GM23338 (cell line): Measurements from ENCODE around the gene DCAF5.

Experiments
- CREB1 ChIP-seq: fragments of 250-450 bp; sonication (Bioruptor Pico); IDR thresholded peaks from 2 replicates; pipeline ENCODE4 v1.5.0; 2020; ENCODE audit warnings: low read depth, mild to moderate bottlenecking, moderate library complexity
- EZH2 ChIP-seq: fragments of 200-600 bp; sonication (generic); IDR thresholded peaks from one replicate; pipeline ENCODE4 v1.8.0; 2017; ENCODE audit warnings: antibody characterized with exemption, mild to moderate bottlenecking, low read depth; ENCODE audit not compliant: unreplicated experiment
- EZH2phosphoT487 ChIP-seq: fragments of 200-600 bp; sonication (generic); IDR thresholded peaks from one replicate; pipeline ENCODE4 v1.8.1; 2018; ENCODE audit warnings: antibody characterized with exemption; ENCODE audit not compliant: unreplicated experiment
- JUNB ChIP-seq: IDR thresholded peaks from one replicate; pipeline ENCODE4 v1.6.1; 2016; ENCODE audit warnings: antibody characterized with exemption; ENCODE audit not compliant: unreplicated experiment
- POLR2AphosphoS5 ChIP-seq: IDR thresholded peaks from 2 replicates; pipeline ENCODE4 v1.6.1; 2016; ENCODE audit warnings: antibody characterized with exemption, low read depth
- ZNF331 ChIP-seq: fragments of 250-450 bp; sonication (Bioruptor Pico); IDR thresholded peaks from 2 replicates; pipeline ENCODE4 v1.5.0; 2020; ENCODE audit warnings: low read depth, mild to moderate bottlenecking, moderate library complexity
- TF ChIP-seq, protein P1 (sequence below), 2 experiments: fragments of 200-600 bp in 1 of 2; sonication (generic) in 1 of 2; conservative IDR thresholded peaks; 2 replicates each; pipeline versions ENCODE4 v1.5.1 to v1.6.1; 2016 to 2017; ENCODE audit warnings: antibody characterized with exemption in 2 of 2, low read depth in 2 of 2, mild to moderate bottlenecking in 2 of 2, moderate library complexity in 1 of 2
- TF ChIP-seq, protein P2 (sequence below): fragments of 250-450 bp; sonication (Bioruptor Pico); IDR thresholded peaks from 2 replicates; pipeline ENCODE4 v1.5.0; 2020; ENCODE audit warnings: mild to moderate bottlenecking, moderate library complexity
- TF ChIP-seq, protein P3 (sequence below): IDR thresholded peaks from one replicate; pipeline ENCODE4 v1.6.1; 2018; ENCODE audit warnings: antibody characterized with exemption; ENCODE audit not compliant: unreplicated experiment

DNA sequence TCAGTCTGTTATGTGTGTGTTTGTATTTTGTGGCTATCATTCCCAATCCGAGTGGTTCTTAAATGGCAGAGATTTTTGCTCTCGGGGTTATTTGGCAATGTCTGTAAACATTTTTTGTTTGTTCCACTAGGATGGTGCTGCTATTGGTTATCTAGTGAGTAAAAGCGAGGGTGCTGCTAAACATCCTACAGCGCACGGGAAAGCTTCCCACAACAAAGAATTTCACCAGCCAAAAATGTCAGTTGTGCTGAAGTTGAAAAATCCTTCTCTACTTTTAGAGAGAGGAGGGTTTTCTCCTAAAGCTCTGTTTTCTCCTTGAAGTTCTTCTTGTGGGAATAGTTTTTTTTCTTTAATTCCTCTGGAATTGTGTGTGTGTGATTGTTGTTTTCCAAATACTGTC lies 40.8 kb upstream of the DCAF5 start:
- TF ChIP-seq, protein P1, sequence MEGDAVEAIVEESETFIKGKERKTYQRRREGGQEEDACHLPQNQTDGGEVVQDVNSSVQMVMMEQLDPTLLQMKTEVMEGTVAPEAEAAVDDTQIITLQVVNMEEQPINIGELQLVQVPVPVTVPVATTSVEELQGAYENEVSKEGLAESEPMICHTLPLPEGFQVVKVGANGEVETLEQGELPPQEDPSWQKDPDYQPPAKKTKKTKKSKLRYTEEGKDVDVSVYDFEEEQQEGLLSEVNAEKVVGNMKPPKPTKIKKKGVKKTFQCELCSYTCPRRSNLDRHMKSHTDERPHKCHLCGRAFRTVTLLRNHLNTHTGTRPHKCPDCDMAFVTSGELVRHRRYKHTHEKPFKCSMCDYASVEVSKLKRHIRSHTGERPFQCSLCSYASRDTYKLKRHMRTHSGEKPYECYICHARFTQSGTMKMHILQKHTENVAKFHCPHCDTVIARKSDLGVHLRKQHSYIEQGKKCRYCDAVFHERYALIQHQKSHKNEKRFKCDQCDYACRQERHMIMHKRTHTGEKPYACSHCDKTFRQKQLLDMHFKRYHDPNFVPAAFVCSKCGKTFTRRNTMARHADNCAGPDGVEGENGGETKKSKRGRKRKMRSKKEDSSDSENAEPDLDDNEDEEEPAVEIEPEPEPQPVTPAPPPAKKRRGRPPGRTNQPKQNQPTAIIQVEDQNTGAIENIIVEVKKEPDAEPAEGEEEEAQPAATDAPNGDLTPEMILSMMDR (conservative IDR thresholded peaks at IDR 0.05; ENCODE audit: low read depth in 2 of 2) = no peak
- TF ChIP-seq POLR2AphosphoS5 = no peak
- TF ChIP-seq JUNB = no peak
- no peak for TF ChIP-seq EZH2phosphoT487
- TF ChIP-seq, protein P2, sequence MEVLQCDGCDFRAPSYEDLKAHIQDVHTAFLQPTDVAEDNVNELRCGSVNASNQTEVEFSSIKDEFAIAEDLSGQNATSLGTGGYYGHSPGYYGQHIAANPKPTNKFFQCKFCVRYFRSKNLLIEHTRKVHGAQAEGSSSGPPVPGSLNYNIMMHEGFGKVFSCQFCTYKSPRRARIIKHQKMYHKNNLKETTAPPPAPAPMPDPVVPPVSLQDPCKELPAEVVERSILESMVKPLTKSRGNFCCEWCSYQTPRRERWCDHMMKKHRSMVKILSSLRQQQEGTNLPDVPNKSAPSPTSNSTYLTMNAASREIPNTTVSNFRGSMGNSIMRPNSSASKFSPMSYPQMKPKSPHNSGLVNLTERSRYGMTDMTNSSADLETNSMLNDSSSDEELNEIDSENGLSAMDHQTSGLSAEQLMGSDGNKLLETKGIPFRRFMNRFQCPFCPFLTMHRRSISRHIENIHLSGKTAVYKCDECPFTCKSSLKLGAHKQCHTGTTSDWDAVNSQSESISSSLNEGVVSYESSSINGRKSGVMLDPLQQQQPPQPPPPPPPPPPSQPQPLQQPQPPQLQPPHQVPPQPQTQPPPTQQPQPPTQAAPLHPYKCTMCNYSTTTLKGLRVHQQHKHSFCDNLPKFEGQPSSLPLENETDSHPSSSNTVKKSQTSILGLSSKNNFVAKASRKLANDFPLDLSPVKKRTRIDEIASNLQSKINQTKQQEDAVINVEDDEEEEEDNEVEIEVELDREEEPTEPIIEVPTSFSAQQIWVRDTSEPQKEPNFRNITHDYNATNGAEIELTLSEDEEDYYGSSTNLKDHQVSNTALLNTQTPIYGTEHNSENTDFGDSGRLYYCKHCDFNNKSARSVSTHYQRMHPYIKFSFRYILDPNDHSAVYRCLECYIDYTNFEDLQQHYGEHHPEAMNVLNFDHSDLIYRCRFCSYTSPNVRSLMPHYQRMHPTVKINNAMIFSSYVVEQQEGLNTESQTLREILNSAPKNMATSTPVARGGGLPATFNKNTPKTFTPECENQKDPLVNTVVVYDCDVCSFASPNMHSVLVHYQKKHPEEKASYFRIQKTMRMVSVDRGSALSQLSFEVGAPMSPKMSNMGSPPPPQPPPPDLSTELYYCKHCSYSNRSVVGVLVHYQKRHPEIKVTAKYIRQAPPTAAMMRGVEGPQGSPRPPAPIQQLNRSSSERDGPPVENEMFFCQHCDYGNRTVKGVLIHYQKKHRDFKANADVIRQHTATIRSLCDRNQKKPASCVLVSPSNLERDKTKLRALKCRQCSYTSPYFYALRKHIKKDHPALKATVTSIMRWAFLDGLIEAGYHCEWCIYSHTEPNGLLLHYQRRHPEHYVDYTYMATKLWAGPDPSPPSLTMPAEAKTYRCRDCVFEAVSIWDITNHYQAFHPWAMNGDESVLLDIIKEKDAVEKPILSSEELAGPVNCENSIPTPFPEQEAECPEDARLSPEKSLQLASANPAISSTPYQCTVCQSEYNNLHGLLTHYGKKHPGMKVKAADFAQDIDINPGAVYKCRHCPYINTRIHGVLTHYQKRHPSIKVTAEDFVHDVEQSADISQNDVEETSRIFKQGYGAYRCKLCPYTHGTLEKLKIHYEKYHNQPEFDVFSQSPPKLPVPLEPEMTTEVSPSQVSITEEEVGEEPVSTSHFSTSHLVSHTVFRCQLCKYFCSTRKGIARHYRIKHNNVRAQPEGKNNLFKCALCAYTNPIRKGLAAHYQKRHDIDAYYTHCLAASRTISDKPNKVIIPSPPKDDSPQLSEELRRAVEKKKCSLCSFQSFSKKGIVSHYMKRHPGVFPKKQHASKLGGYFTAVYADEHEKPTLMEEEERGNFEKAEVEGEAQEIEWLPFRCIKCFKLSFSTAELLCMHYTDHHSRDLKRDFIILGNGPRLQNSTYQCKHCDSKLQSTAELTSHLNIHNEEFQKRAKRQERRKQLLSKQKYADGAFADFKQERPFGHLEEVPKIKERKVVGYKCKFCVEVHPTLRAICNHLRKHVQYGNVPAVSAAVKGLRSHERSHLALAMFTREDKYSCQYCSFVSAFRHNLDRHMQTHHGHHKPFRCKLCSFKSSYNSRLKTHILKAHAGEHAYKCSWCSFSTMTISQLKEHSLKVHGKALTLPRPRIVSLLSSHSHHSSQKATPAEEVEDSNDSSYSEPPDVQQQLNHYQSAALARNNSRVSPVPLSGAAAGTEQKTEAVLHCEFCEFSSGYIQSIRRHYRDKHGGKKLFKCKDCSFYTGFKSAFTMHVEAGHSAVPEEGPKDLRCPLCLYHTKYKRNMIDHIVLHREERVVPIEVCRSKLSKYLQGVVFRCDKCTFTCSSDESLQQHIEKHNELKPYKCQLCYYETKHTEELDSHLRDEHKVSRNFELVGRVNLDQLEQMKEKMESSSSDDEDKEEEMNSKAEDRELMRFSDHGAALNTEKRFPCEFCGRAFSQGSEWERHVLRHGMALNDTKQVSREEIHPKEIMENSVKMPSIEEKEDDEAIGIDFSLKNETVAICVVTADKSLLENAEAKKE (CRISPR knock-in tag) = no peak
- TF ChIP-seq EZH2 = no peak
- TF ChIP-seq, protein P3, sequence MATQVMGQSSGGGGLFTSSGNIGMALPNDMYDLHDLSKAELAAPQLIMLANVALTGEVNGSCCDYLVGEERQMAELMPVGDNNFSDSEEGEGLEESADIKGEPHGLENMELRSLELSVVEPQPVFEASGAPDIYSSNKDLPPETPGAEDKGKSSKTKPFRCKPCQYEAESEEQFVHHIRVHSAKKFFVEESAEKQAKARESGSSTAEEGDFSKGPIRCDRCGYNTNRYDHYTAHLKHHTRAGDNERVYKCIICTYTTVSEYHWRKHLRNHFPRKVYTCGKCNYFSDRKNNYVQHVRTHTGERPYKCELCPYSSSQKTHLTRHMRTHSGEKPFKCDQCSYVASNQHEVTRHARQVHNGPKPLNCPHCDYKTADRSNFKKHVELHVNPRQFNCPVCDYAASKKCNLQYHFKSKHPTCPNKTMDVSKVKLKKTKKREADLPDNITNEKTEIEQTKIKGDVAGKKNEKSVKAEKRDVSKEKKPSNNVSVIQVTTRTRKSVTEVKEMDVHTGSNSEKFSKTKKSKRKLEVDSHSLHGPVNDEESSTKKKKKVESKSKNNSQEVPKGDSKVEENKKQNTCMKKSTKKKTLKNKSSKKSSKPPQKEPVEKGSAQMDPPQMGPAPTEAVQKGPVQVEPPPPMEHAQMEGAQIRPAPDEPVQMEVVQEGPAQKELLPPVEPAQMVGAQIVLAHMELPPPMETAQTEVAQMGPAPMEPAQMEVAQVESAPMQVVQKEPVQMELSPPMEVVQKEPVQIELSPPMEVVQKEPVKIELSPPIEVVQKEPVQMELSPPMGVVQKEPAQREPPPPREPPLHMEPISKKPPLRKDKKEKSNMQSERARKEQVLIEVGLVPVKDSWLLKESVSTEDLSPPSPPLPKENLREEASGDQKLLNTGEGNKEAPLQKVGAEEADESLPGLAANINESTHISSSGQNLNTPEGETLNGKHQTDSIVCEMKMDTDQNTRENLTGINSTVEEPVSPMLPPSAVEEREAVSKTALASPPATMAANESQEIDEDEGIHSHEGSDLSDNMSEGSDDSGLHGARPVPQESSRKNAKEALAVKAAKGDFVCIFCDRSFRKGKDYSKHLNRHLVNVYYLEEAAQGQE = no peak
- no peak for TF ChIP-seq ZNF331 (CRISPR knock-in tag)
- TF ChIP-seq CREB1 (CRISPR knock-in tag) = no peak
